ENCODE measurements around the gene DNASE2. TPM values are rescaled to one million over a fixed set of nuclear protein-coding genes. Genes with fewer than 3 reads are reported as not detected.

The DNASE2 gene
- total and polyA plus RNA-seq, 3 experiments from 2014 or later: 20.7 to 61.6 (median 22.4) TPM

GRCh38 chr19:12866416-12867119 is 14.7 kb downstream of the DNASE2 start:
- H3K9me3 Mint-ChIP-seq: no peaks in the 10 kb centered on the region
- Histone ChIP-seq H3K27me3 (ENCODE audit: insufficient read depth, low read length, poor library complexity, severe bottlenecking) (no peaks in the 10 kb centered on the region), H3K9me3 (ENCODE audit: low read length) (no peaks in the 10 kb centered on the region), H3K27ac (ENCODE audit: low read depth, low read length) (no peak overlapping the region), H3K4me3 (ENCODE audit: low read length) (no peak overlapping the region), H3K36me3 (ENCODE audit: insufficient read depth, low read length) (no peaks in the 10 kb centered on the region), H3K4me1 (ENCODE audit: insufficient read depth, low read length) (peaks cover 8% of the 10 kb centered on the region)
- no peaks in the 10 kb centered on the region for H3K36me3 Mint-ChIP-seq
- H3K27ac Mint-ChIP-seq: peak overlapping the region in 1 of 8 donors; percentile 70
- ChIA-PET CTCF (no interaction called here), POLR2A (no interaction called here)
- H3K4me1 Mint-ChIP-seq: peaks cover 4 to 11% (median 6%) of the 10 kb centered on the region in 3 donors
- no peak for DNase-seq
- peaks cover 0 to 26% of the 10 kb centered on the region in 2 donors for H3K27me3 Mint-ChIP-seq
- peak overlapping the region in 5 of 7 donors; percentile 53 to 73 (median 66) for H3K4me3 Mint-ChIP-seq

- H3K4me3 Mint-ChIP-seq: peak overlapping the region in 2 of 7 donors; percentile 44 to 53
- no peaks in the 10 kb centered on the region for H3K36me3 Mint-ChIP-seq
- ChIA-PET POLR2A (no interaction called here), CTCF (no interaction called here)
- no peak for DNase-seq
- no peaks in the 10 kb centered on the region for H3K9me3 Mint-ChIP-seq
- H3K27ac ChIP-seq (ENCODE audit: low read depth, low read length): no peak overlapping the region
- H3K27ac Mint-ChIP-seq: no peak overlapping the region
- H3K36me3 ChIP-seq (ENCODE audit: insufficient read depth, low read length): no peaks in the 10 kb centered on the region
- no peaks in the 10 kb centered on the region for H3K9me3 ChIP-seq (ENCODE audit: low read length)
- H3K4me3 ChIP-seq (ENCODE audit: low read length): no peak overlapping the region
- peaks cover 8% of the 10 kb centered on the region for H3K4me1 ChIP-seq (ENCODE audit: insufficient read depth, low read length)
- H3K27me3 ChIP-seq (ENCODE audit: insufficient read depth, low read length, poor library complexity, severe bottlenecking): no peaks in the 10 kb centered on the region
- peaks cover 4 to 29% of the 10 kb centered on the region in 2 donors for H3K27me3 Mint-ChIP-seq
- peaks cover 4 to 11% (median 6%) of the 10 kb centered on the region in 3 donors for H3K4me1 Mint-ChIP-seq
These were observed 15.4 kb downstream of the DNASE2 start for GRCh38 chr19:12865746-12866415.

GRCh38 chr19:12864721-12865715 is 16.2 kb downstream of the DNASE2 start:
- ChIA-PET CTCF (interaction anchor here (1.0 to 2.6 kb wide), 3 partner anchors 20 to 100 kb away, joined by 3 to 8 read pairs (median 4); no protein-coding TSS in a partner anchor), POLR2A (no interaction called here)
- no peaks in the 10 kb centered on the region for H3K27me3 ChIP-seq (ENCODE audit: insufficient read depth, low read length, poor library complexity, severe bottlenecking)
- H3K4me3 ChIP-seq (ENCODE audit: low read length): no peak overlapping the region
- peaks cover 8% of the 10 kb centered on the region for H3K4me1 ChIP-seq (ENCODE audit: insufficient read depth, low read length)
- Mint-ChIP-seq H3K4me3 (peak overlapping the region in 1 of 7 donors; percentile 44), H3K27ac (no peak overlapping the region), H3K4me1 (peaks cover 4 to 11% (median 6%) of the 10 kb centered on the region in 3 donors), H3K9me3 (no peaks in the 10 kb centered on the region), H3K27me3 (peaks cover 4 to 32% of the 10 kb centered on the region in 2 donors), H3K36me3 (no peaks in the 10 kb centered on the region)
- no peaks in the 10 kb centered on the region for H3K9me3 ChIP-seq (ENCODE audit: low read length)
- no peak for DNase-seq
- H3K36me3 ChIP-seq (ENCODE audit: insufficient read depth, low read length): no peaks in the 10 kb centered on the region
- no peak overlapping the region for H3K27ac ChIP-seq (ENCODE audit: low read depth, low read length)

- Mint-ChIP-seq H3K27me3 (peaks cover 4 to 32% of the 10 kb centered on the region in 2 donors), H3K27ac (peak overlapping the region in 1 of 8 donors; percentile 47), H3K4me1 (peaks cover 4 to 11% (median 6%) of the 10 kb centered on the region in 3 donors), H3K36me3 (no peaks in the 10 kb centered on the region), H3K4me3 (no peak overlapping the region), H3K9me3 (peaks cover 0 to 2% (median 0%) of the 10 kb centered on the region in 5 donors)
- no peak overlapping the region for H3K27ac ChIP-seq (ENCODE audit: low read depth, low read length)
- H3K9me3 ChIP-seq (ENCODE audit: low read length): no peaks in the 10 kb centered on the region
- ChIA-PET CTCF (interaction anchor here (1.0 to 2.6 kb wide), 5 partner anchors 8 to 101 kb away, joined by 3 to 8 read pairs (median 3); no protein-coding TSS in a partner anchor), POLR2A (no interaction called here)
- DNase-seq: no peak
- no peak overlapping the region for H3K4me3 ChIP-seq (ENCODE audit: low read length)
- H3K4me1 ChIP-seq (ENCODE audit: insufficient read depth, low read length): peaks cover 8% of the 10 kb centered on the region
- no peaks in the 10 kb centered on the region for H3K27me3 ChIP-seq (ENCODE audit: insufficient read depth, low read length, poor library complexity, severe bottlenecking)
- H3K36me3 ChIP-seq (ENCODE audit: insufficient read depth, low read length): no peaks in the 10 kb centered on the region
These were observed 17.1 kb downstream of the DNASE2 start for GRCh38 chr19:12864143-12864542.

GRCh38 chr19:12859546-12859945 is 21.7 kb downstream of the DNASE2 start:
- Histone ChIP-seq H3K4me3 (ENCODE audit: low read length) (no peak overlapping the region), H3K36me3 (ENCODE audit: insufficient read depth, low read length) (no peaks in the 10 kb centered on the region), H3K27ac (ENCODE audit: low read depth, low read length) (no peak overlapping the region), H3K4me1 (ENCODE audit: insufficient read depth, low read length) (no peaks in the 10 kb centered on the region), H3K9me3 (ENCODE audit: low read length) (no peaks in the 10 kb centered on the region), H3K27me3 (ENCODE audit: insufficient read depth, low read length, poor library complexity, severe bottlenecking) (no peaks in the 10 kb centered on the region)
- peaks cover 0 to 5% (median 1%) of the 10 kb centered on the region in 3 donors for H3K36me3 Mint-ChIP-seq
- H3K27ac Mint-ChIP-seq: no peak overlapping the region
- no peaks in the 10 kb centered on the region for H3K4me1 Mint-ChIP-seq
- CTCF ChIA-PET: no interaction called here
- no peak for DNase-seq
- no peak overlapping the region for H3K4me3 Mint-ChIP-seq
- POLR2A ChIA-PET: no interaction called here
- H3K27me3 Mint-ChIP-seq: peaks cover 8 to 19% of the 10 kb centered on the region in 2 donors
- H3K9me3 Mint-ChIP-seq: peaks cover 5 to 15% (median 8%) of the 10 kb centered on the region in 5 donors

- no peak for DNase-seq
- H3K4me1 Mint-ChIP-seq: no peaks in the 10 kb centered on the region
- peaks cover 0 to 5% (median 4%) of the 10 kb centered on the region in 3 donors for H3K36me3 Mint-ChIP-seq
- no peaks in the 10 kb centered on the region for H3K36me3 ChIP-seq (ENCODE audit: insufficient read depth, low read length)
- H3K4me1 ChIP-seq (ENCODE audit: insufficient read depth, low read length): no peaks in the 10 kb centered on the region
- no peak overlapping the region for H3K27ac Mint-ChIP-seq
- H3K4me3 Mint-ChIP-seq: no peak overlapping the region
- no peaks in the 10 kb centered on the region for H3K27me3 ChIP-seq (ENCODE audit: insufficient read depth, low read length, poor library complexity, severe bottlenecking)
- H3K27me3 Mint-ChIP-seq: peaks cover 8 to 15% of the 10 kb centered on the region in 2 donors
- H3K9me3 ChIP-seq (ENCODE audit: low read length): no peaks in the 10 kb centered on the region
- H3K4me3 ChIP-seq (ENCODE audit: low read length): no peak overlapping the region
- peaks cover 5 to 15% (median 8%) of the 10 kb centered on the region in 5 donors for H3K9me3 Mint-ChIP-seq
- ChIA-PET POLR2A (no interaction called here), CTCF (no interaction called here)
- H3K27ac ChIP-seq (ENCODE audit: low read depth, low read length): no peak overlapping the region
These were observed 23.0 kb downstream of the DNASE2 start for GRCh38 chr19:12858041-12858928.

GRCh38 chr19:12856653-12857052 is 24.6 kb downstream of the DNASE2 start:
- Mint-ChIP-seq H3K27ac (no peak overlapping the region), H3K36me3 (peaks cover 0 to 5% (median 4%) of the 10 kb centered on the region in 3 donors), H3K27me3 (peaks cover 8 to 10% of the 10 kb centered on the region in 2 donors), H3K4me1 (no peaks in the 10 kb centered on the region), H3K9me3 (peaks cover 5 to 15% (median 8%) of the 10 kb centered on the region in 5 donors), H3K4me3 (no peak overlapping the region)
- DNase-seq: no peak
- Histone ChIP-seq H3K27me3 (ENCODE audit: insufficient read depth, low read length, poor library complexity, severe bottlenecking) (no peaks in the 10 kb centered on the region), H3K4me3 (ENCODE audit: low read length) (no peak overlapping the region), H3K27ac (ENCODE audit: low read depth, low read length) (no peak overlapping the region), H3K36me3 (ENCODE audit: insufficient read depth, low read length) (no peaks in the 10 kb centered on the region), H3K4me1 (ENCODE audit: insufficient read depth, low read length) (no peaks in the 10 kb centered on the region), H3K9me3 (ENCODE audit: low read length) (no peaks in the 10 kb centered on the region)
- ChIA-PET POLR2A (no interaction called here), CTCF (no interaction called here)
